GM19351 (cell line): ENCODE measurements around the gene VARS1.
"Not testable (repeated sequence)": the region's sequence is repeated elsewhere in the genome, so short reads cannot be mapped to it uniquely, and the experiment has no call there.

ENCODE experiments used
- ATAC-seq: cut with Tn5 transposase; IDR thresholded peaks from one replicate; pipeline ENCODE4 v1.9.1; 2021; ENCODE audit warnings: mild to moderate bottlenecking, moderate library complexity; ENCODE audit not compliant: unreplicated experiment

Gene VARS1

DNA sequence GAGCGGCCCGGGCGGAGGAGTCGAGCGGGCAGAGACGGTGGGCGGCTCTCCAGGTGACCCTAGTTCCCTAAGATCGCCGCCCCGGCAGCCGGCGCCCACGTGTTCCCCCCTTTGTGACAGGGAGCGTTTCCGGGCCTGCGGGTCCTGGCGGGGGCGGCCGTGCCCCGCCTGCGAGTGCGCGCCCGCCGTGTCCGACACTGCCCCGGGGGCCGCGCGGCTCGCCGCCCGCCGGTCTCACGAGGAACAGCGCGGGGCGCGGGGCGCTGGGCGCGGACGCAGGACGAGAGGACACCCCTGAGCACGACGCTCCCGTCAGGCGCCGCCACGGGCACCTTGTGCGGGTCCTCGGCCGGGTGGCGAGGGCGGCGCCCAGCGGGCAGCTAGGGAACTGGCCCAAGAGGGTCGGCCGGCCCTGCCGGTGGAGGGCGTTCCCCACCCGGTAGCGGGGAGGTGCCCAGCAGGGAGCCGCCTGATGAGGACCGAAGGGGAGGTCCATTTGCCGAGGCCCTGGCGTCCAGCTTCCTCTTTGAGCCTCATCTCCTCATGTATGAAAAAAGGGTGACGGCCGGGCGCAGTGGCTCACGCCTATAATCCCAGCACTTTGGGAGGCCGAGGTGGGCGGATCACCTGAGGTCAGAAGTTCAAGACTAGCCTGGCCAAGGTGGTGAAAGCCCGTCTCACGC lies at the start of gene VARS1:
Gene VARS1, minus strand, starts transcription at position 137 of the 683 bp plus-strand sequence. CDS start 535 bp downstream, outside the sequence.
- peak; percentile 79 for ATAC-seq

DNA sequence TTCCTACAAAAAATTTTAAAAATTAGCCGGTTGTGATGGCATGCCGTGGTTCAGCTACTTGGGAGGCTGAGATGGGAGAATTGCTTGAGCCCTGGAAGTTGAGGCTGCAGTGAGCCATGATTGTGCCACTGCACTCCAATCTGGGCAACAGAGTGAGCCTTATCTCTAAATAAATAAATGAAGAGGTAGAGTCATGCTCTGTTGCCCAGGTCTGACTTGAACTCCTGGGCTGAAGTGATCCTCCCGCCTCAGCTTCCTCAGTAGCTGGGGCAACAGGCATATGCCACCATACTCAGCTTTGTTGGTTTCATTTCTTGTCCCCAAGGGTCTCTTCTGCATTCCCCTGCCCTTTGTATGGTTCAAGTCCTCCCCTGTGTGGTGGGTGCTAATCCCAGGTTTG lies 49.0 kb upstream of the VARS1 start:
- no peak for ATAC-seq

DNA sequence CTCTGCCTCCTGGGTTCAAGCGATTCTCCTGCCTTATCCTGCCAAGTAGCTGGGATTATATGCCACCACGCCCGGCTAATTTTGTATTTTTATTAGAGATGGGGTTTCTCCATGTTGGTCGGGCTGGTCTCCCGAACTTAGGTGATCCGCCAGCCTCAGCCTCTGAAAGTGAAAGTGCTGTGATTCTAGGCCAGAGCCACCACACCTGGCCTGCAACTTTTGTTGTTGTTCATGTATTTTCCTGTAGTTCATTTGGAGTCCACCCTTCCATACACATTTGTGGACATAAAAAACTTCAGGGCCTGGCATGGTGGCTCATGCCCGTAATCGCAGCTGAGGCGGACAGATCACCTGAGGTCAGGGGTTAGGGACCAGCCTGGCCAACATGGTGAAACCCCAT lies 46.5 kb upstream of the VARS1 start:
- ATAC-seq = no peak

DNA sequence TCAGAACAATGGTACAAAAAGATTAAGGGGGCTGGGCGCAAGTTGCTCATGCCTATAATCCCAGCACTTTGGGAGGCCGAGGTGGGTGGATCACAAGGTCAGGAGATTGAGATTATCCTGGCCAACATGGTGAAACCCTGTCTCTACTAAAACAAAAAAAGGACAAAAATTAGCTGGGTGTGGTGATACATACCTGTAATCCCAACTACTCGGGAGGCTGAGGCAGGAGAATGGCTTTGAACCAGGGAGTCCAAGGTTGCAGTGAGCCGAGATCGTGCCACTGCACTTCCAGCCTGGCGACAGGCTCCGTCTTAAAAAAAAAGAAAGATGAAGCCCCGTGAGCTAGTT lies 44.2 kb upstream of the VARS1 start:
- ATAC-seq = not testable (repeated sequence)

DNA sequence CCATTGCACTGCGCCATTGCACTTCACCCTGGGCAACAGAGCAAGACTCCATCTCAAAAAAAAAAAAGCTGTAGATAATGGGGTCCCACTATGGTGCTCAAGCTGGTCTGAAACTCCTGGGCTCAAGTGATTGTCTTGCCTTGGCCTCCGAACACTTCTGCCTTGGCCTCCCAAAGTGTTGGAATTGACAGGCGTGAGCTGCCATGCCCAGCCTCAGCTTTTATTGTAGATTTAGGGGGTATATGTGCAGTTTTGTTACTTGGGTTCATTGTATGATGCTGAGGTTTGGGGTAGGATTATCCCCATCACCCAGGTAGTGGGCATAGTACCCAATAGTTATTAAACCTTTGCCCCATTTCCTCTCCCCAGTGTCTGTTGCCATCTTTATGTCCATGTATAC lies 43.4 kb upstream of the VARS1 start:
- ATAC-seq = no peak

DNA sequence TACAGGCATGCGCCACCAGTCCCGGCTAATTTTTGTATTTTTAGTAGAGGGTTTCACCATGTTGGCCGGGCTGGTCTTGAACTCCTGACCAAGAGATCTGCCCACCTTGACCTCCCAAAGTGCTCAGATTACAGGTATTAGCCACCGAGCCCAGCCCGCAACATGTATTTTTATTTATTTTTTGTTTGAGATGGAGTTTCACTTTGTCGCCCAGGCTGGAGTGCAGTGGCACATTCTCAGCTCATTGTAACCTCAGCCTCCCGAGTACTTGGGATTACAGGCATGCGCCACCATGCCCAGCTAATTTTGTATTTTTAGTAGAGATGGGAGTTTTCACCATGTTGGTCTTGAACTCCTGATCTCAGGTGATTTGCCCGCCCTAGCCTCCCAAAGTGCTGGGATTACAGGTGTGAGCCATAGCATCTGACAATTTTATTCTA lies 42.6 kb upstream of the VARS1 start:
- not testable (repeated sequence) for ATAC-seq

DNA sequence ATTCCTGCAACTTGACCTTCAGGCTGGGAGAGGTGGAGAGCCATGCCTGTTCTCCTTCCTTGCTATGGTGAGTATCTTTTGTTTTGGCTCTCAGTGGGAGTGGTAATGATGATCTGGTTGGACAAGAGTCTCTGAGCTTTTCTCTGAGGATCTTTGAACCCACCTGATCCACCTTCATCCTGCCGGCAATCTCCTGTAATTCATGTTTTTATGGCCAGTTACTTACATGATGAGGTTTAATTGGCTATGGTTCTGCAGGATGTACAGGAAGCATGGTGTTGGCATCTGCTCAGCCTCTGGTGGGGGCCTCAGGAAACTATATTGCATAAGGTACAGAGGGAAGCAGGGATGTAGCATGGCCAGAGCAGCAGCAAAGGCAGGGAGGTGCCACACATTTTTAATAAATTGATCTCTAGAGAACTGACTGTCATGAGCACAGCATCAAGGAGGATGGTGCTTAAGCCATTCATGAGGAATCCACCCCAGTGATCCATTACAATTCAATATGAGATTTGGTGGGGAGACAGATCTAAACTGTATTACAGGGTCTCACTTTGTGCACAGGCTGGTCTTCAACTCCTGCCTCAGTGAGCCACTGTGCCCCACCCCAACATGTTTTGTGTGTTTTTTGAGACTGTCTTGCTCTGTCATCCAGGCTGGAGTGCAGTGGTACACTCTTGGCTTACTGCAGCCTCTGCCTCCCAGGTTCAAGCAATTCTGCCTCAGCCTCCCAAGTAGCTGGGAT lies 42.0 kb upstream of the VARS1 start:
- no peak for ATAC-seq

GRCh38 chr6:31836474-31837368 lies 41.2 kb upstream of the VARS1 start:
- ATAC-seq = no peak

DNA sequence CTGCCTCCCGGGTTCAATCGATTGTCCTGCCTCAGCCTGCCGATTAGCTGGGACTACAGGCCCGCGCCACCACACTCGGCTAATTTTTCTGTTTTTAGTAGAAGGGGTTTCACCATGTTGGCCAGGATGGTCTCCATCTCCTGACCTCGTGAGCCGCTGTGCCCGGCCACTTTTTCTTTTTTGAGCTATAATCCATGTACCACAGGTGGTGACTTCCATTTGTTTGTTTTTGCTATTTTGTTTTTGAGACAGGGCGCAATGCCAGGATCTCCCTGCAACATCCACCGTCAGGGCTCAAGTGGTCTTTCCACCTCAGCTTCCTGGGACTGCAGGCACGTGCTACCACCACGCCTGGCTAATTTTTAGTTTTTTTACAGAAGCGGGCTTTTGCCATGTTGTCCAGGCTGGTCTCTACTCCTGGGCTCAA lies 40.5 kb upstream of the VARS1 start:
- ATAC-seq = no peak

DNA sequence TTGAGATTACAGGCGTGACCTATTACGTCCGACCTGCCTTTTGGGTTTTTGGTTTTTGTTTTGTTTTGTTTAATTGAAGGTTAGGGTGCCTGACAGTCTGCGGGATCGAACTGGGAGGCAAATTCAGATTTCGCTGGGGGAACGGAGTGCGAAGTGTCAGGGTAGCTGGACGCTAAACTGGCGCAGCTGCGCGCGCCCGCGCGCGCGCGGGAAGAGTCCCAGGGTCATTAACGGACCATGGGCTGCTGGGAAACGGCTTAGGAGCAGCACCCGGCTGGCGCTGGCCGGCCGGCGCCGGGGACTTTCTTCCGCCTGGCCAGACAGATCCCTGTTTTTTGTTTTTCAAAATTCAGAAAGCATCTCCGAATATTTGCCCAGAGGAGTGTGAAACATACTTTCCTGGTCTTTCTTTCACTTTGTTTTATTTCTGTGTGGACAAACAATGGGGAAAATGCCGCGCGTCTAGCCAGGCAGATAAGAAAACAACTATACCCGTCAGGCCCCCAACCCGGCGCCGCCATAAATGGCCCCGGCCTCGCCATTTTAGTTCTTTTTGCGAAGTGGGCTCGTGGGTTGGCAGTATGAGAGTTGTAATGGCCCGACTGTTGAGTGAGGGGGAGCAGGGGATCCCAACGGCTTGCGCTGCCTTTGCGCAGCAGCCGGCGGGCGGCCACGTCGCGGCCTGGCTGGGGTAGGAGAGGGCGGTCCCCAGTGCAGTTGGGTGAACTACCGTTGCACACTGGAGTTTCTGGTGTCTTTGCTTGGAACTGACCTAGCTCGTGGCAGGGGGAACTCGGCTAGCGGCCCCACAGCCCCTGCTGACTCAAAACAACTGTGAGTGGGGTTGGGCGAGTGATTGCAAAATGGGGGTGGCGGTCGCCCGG lies 39.1 kb upstream of the VARS1 start:
- no peak for ATAC-seq

GRCh38 chr6:31831350-31832215 lies 36.0 kb upstream of the VARS1 start:
- no peak for ATAC-seq

DNA sequence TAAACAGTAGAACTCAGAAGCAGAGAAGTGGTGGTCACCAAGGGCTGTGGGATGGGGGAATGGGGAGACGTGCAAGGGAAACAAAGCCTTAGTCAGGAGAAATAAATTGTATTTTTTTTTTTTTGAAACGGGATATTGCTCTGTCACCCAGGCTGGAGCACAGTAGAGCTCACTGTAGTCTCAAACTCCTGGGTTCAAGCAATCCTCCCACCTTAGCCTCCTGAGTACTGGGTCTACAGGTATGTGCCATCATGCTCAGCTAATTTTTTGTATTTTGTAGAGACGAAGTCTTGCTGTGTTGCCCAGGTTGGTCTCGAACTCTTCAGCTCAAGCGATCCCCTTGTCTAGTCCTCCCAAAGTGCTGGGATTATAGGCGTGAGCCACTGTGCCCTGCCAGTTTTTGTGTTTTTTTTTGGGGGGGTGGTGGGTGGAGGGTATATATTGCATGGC lies 35.4 kb upstream of the VARS1 start:
- ATAC-seq = no peak

- no peak for ATAC-seq
These were observed 34.2 kb upstream of the VARS1 start for GRCh38 chr6:31829633-31830283.

- ATAC-seq = peak; percentile 66
These were observed 31.9 kb upstream of the VARS1 start, which contains the start of gene HSPA1B for GRCh38 chr6:31827286-31828079. Gene HSPA1B, plus strand, starts transcription at chr6:31827738. Its CDS starts 213 bp downstream, at chr6:31827951.

DNA sequence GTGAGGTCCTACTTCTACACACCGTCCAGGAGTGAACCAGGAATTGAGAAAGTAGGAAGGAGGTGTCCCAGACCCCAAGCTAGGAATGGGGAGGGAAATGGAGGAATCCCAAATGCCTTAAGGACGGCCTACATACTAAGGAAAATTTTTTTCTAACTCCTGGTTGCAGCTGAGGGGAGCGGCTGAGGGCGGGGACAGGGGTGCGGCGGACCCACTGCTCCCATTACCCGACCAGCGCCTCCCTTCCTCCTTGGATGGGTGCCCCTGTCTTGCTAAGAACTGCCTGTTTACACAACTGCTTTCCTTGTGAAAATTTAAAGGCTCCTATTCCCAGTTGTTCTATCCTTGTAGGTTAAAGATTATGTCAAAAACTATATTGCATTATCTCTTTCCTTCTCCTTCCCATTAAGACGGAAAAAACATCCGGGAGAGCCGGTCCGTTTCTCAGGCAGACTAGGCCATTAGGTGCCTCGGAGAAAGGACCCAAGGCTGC lies 31.3 kb upstream of the VARS1 start:
- ATAC-seq = peak; percentile 13

- no peak for ATAC-seq
These were observed 30.0 kb upstream of the VARS1 start for GRCh38 chr6:31825553-31825952.

DNA sequence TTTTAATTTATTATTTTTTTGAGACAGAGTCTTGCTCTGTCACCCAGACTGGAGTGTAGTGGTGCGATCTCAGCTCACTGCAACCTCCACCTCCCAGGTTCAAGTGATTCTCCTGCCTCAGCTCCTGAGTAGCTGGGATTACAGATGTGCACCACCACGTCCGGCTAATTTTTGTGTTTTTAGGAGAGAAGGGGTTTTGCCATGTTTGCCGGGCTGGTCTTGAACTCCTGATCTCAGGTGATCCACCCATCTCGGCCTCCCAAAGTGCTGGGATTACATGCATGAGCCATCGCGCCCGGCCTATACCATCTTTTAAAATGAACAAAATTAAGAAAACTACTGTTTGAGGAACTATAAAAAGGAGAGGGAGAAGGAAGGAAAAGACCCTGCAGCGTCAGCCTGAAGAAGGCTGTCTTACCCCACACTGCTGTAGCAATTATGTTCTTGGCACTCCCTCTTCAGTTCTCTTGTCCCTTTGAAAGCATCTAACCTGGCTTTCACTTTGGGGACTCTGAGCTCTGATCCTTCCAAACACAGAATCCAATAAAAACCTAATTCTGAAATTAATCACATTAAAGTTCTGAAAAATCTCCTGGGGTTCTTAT lies 28.1 kb upstream of the VARS1 start:
- not testable (repeated sequence) for ATAC-seq
